PC-3 (cell line): ENCODE data around the gene HYDIN.

Source experiments
- EZH2 ChIP-seq: fragments of 300-600 bp; sonication (generic); IDR thresholded peaks from one replicate; pipeline ENCODE4 v1.6.1; 2017; ENCODE audit warnings: antibody characterized with exemption, mild to moderate bottlenecking, low read length; ENCODE audit not compliant: unreplicated experiment
- EZH2phosphoT487 ChIP-seq: fragments of 300-600 bp; sonication (generic); IDR thresholded peaks from 2 replicates; pipeline ENCODE4 v1.6.1; 2018; ENCODE audit warnings: mild to moderate bottlenecking, antibody characterized with exemption, low read length, borderline replicate concordance
- TF ChIP-seq, protein P1 (sequence below): fragments of 300-600 bp; sonication (generic); conservative IDR thresholded peaks from 2 replicates; pipeline ENCODE4 v1.5.1; 2017; ENCODE audit warnings: antibody characterized with exemption, low read depth, mild to moderate bottlenecking, low read length

DNA sequence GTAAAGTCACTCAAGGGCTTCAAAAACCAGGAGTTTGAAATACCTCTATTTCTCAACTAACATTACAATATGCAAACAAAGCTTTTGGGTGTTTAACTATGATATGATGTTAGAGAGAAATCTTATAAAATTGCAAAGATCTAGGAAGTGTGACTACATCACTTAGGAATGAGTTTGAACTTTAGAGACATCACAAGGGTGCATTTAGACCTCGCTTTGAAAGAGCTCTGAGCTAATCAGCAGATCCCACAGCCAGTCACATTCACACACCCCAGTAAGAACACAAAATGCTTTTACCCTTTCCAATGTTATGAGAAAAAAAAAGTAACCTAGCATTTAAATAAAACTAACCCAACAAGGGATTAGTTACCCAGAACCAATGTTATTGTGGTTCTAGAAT is 45.2 kb downstream of the HYDIN start:
- TF ChIP-seq, protein P1, sequence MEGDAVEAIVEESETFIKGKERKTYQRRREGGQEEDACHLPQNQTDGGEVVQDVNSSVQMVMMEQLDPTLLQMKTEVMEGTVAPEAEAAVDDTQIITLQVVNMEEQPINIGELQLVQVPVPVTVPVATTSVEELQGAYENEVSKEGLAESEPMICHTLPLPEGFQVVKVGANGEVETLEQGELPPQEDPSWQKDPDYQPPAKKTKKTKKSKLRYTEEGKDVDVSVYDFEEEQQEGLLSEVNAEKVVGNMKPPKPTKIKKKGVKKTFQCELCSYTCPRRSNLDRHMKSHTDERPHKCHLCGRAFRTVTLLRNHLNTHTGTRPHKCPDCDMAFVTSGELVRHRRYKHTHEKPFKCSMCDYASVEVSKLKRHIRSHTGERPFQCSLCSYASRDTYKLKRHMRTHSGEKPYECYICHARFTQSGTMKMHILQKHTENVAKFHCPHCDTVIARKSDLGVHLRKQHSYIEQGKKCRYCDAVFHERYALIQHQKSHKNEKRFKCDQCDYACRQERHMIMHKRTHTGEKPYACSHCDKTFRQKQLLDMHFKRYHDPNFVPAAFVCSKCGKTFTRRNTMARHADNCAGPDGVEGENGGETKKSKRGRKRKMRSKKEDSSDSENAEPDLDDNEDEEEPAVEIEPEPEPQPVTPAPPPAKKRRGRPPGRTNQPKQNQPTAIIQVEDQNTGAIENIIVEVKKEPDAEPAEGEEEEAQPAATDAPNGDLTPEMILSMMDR, result no peak
- TF ChIP-seq EZH2phosphoT487 (no peak), EZH2 (no peak)
